GM18907 (cell line): ENCODE measurements around the gene ZBTB7C.
"Not testable (repeated sequence)": the region's sequence is repeated elsewhere in the genome, so short reads cannot be mapped to it uniquely, and the experiment has no call there.

Experiments
- ATAC-seq: cut with Tn5 transposase; IDR thresholded peaks from one replicate; pipeline ENCODE4 v1.9.1; 2021; ENCODE audit warnings: mild to moderate bottlenecking, moderate library complexity; ENCODE audit not compliant: unreplicated experiment

ZBTB7C gene

DNA sequence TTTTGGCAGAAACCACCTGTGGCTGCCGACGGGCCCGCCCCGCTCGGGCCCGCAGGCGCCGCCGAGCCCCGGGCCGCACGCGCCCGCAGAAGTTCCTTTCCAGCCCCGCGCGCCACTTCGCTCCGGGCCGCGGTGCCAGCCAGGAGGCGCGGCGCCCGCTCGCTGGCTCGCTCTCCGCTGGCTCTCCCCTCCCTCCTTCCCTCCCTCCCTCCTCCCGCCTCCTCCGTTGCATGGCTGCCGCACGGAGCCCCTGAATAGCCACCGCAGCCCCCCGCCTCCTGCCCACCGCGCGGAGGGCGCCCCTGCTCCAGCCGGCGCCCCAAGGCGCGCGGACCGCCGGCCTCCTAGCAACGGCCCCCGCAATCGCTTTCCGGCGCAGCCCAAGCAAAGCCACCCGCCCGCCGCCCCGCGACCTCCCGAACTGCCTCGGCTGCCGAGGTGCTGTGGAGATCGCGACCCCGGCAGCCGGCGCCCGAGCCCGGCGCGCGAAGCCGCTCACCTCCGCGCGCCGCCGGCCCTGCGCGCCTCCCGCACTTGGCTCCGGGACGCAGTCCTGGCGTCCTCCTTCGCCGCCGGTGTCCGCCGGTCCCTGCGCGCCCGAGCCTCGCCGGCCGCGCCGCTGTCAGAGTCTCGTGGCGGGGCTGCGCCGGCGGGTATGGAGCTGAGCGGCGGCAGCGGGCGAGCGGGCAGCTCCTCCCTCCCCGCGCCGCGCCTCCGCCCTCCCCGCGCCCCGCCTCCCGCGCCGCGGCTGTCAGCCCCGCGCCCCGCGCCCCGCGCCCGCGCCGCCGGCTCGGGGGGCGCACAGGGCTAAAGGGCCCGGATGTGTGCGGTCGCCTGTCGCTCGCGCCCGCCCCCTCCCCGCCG, at the start of gene ZBTB7C:
Gene ZBTB7C (minus strand): TSS at position 657 of the 864 bp plus-strand sequence.
- no peak for ATAC-seq

- no peak for ATAC-seq
Observed at GRCh38 chr18:48456838-48457237, 47.7 kb upstream of the ZBTB7C start.

- ATAC-seq = no peak
Observed at GRCh38 chr18:48455555-48456478, 46.6 kb upstream of the ZBTB7C start.

DNA sequence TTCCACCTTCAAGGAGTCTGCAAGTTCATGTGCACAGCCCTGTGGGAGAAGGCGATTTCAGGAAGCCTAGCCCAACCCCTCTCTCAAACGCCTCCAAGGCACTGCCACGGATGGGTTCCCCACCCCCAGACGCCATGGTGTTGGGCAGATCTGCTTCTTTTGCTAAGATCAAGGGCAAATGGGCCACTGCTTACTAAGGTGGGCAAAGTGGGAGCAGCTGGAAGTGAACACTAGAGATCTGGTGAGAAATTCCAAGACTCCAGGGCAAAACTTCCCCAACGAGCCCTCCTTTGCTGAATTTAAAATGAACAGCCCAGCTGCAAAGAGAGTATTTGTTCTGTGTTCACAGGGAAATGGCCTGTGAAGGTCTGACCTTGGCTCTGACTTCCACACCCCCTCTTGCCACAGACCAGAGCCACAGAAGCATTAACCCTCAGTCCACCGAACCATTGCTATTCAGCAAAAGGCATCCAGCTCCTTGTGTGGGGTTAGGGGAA, 45.1 kb upstream of the ZBTB7C start:
- no peak for ATAC-seq

DNA sequence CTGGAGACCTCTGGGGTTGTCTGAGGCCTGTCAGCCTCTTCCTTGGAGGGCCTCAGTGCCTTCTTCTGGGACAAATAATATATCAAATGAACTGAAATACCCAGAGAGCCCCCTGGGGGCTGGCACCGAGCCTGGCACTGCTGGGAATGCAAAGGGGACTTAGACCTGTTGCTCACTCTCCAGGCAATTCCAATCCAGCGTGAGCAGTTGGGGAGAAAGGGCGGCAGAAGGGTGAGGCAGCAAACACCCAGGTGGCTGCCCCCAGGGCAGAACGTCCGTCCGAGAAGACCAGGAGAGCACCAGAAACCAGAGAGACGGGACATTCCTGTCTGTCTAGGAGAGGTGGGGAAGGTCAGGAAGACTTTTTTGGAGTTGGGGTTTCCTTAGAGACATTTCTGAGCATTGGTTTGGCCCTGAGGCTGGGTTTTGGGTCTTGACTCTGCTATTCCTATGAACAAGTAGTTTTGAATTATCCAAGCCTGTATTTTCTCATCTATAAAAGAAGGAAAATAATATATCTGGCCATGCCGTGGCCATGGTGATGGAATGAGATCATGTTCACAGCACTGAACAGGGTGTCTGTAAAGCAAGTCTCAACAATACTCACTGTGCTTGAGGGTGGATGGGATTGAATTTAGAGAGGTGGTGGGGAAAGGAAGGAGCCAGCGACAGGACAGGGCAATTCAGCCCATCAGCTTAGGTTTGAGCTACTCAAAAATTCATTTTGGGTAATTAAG, 44.3 kb upstream of the ZBTB7C start:
- ATAC-seq = no peak

- ATAC-seq = no peak
Observed at GRCh38 chr18:48452861-48453323, 43.7 kb upstream of the ZBTB7C start.

DNA sequence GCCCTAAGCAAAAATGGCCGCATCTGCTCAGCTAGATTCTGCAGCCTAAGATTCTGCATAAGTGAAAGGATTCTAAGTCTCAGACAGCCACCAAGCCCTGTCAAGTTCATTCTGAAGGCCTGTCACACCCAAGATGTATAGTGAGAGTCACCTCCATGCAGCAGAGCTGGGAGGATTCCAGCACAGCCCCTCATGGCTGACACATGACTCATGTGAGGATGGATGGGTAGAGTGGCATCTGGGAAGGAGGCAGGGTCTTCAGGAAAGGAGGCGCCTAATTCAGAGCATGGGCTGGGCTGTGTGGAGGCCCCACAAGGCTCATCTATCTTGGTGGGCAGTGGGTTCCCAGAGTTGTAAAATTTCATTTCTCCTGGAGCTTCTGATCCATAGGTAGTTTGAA, 41.5 kb upstream of the ZBTB7C start:
- ATAC-seq = no peak

- peak; percentile 71 for ATAC-seq
Observed at GRCh38 chr18:48446582-48447225, 37.5 kb upstream of the ZBTB7C start.

- ATAC-seq = peak; percentile 68
Observed at GRCh38 chr18:48445540-48445939, 36.4 kb upstream of the ZBTB7C start.

DNA sequence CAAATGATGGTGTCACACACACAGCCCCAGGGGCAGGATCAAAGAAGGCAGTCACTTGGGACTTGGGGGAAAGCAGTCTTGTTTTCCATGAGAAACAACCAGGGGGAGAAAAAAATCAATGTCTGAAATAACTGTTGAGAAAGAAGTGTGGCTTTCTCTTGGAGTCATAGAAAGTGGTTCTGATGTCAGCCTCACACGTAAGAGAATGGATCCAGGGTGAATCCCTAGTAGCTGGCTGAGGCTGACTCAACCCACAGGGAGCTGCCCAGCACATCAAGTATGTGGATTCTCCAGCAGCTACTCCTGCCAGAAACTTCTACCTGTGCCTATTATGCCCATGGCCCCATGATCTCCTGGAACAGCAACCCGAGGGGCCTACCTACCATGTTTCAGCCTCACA, 33.6 kb upstream of the ZBTB7C start:
- no peak for ATAC-seq

GRCh38 chr18:48441405-48441881, 32.3 kb upstream of the ZBTB7C start:
- ATAC-seq = no peak

DNA sequence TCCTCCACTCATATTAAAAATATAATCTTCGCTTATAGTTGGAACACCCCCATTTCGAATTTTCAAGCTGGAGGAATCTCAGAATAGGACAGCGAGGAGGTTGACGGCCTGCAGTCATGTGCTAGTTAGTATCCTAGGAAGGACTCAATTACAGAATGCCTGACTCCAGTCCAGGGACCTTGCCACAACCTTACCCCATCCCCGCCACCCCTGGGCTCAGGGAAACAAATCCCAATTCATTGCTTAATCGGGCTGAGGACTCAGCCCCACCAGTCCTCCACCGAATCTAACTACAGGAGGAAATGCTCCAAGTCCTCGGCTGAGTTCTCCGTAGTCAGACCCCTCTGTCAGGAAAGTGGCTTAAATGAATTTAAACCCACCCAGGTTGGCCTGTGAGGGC, 31.7 kb upstream of the ZBTB7C start:
- ATAC-seq = no peak

GRCh38 chr18:48436907-48437306, 27.7 kb upstream of the ZBTB7C start:
- no peak for ATAC-seq

- ATAC-seq = not testable (repeated sequence)
Observed at GRCh38 chr18:48434382-48434781, 25.2 kb upstream of the ZBTB7C start.

DNA sequence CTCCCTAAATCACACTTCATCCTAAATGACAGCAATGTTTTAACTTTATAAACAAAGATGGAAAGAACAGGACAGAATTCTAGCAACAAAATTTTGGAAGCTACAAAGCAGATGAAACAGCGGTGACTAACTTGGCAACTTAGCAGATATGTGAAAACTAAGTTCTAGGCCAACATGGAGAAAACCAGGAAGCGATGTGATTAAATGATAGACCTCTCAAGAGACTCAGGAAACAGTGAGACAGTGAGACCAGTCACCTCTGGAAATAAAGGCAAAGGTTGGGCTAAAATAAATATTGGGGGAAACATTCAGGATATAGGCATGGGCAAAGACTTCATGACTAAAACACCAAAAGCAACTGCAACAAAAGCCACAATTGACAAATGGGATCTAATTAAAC, 24.4 kb upstream of the ZBTB7C start:
- ATAC-seq = no peak

DNA sequence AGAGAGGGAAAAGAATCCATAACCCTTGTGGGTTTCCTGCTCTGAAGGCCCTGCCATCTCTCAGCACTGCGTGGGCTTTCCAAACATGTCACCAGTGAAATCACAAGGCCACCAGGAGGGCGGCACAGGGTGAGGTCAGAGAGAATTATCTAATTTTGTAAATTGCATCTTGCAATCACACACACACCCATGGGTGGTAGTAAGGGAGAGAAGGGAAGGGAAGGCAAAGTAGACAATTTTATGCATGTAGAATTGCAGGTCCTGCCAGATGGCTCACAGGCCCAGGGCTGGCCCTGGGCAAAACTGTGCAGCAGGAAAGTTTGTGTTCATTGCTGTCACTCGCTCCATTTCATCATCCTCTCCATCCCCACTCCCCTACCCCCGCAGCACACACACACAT, 21.0 kb upstream of the ZBTB7C start:
- ATAC-seq = no peak

DNA sequence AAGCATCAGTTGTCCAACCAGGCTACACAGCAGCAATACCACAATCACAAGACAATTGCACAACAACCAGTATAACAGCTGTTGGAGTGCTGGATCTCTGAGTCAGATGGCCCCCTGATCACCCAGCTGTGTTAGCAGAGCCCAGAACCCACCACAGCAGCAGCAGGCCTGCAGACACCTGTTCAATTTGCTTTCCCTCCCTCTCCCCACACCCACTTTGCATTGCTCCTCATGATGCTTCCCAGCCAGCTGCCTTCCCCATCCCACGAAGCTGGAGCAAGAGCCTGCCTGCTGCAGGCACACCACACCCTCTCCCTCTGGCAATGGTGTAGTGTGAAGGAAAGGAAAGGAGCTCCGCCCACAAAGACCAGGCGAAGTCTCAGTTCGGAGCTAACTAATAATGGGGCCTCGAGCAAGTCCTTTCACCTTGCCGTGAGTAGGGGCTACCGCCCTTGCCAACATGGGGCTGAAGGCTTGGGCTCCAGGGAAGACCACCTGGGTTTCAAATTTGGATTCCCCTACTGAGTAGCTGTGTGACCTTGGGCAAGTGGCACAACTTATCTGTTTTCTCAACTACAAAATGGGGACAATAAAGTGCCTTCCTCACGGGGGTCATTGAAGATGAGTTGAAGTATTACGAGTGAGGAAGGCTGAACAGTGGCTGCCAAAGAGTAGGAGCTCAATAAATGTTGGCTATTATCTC, 19.4 kb upstream of the ZBTB7C start:
- no peak for ATAC-seq

GRCh38 chr18:48422947-48423378, 13.8 kb upstream of the ZBTB7C start:
- no peak for ATAC-seq

DNA sequence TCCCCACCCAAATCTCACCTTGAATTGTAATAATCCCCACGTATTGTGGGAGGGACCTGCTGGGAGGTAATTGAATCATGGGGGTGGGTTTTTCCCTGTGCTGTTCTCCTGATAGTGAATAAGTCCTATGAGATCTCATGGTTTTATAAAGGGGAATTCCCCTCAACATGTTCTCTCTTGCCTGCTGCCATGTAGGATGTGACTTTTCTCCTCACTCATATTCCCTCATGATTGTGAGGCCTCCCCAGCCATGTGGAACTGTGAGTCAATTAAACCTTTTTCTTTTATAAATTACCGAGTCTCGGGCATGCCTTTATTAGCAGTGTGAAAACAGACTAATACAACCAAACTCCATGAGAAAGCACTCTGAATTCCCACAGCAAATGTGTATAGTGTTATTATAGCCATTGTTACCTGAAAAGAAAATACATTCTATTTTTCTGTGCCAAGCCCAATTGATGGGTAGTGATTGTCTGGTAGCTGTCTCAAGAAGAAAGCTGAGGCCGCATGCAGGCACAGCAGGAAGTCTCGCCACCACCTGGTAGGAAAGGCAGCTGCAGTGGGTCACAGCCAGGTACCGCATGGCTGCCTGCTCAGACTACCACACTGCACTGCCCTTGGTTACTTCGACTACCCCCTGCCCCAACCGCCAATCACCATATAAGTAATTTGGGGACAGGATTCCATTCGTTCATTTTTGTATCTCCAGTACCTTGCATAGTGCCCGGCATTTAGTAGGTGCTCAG, 10.3 kb upstream of the ZBTB7C start:
- ATAC-seq = no peak
